ENCODE measurements around the gene ESPNL. TPM values are rescaled to one million over a fixed set of nuclear protein-coding genes. Genes with fewer than 3 reads are reported as not detected.

ESPNL gene
- total RNA-seq, 1 donor, result 1.1 TPM

DNA sequence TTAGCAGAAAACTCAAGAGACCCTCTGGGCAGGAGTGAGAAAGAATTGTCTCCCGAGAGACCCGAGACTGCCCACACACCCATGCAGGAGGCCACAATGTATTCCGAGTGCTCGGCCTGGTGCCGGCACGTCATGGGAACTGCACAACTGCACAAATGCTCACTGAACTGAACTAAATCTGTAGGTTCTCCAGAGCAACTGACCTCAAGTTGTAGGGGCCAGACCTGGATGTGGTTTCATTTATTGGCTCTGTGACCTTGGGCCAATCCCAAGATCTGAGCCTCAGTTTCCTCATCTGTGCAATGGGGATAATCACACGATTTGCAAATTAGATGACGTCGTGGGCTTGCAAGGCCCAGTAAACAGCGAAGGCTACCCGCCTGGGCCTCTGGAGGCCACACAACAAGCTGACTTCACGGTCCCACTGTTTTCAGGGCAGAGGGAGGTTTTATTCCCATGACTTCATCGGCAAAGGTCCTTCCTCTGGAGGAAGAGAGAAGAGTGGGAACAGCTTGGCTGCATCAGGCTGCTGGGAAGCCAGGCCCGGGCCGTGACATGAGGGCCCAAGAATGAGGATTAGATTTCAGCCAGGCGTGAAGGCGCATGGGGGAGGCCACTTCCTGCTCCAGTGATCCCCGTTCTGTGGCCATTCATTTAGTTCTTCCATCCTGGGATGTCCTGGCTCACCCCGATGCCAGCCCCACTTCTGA, 55.1 kb downstream of the ESPNL start:
- no peak for DNase-seq (ENCODE audit: low read depth in 2 of 3, low spot score in 2 of 3)

DNA sequence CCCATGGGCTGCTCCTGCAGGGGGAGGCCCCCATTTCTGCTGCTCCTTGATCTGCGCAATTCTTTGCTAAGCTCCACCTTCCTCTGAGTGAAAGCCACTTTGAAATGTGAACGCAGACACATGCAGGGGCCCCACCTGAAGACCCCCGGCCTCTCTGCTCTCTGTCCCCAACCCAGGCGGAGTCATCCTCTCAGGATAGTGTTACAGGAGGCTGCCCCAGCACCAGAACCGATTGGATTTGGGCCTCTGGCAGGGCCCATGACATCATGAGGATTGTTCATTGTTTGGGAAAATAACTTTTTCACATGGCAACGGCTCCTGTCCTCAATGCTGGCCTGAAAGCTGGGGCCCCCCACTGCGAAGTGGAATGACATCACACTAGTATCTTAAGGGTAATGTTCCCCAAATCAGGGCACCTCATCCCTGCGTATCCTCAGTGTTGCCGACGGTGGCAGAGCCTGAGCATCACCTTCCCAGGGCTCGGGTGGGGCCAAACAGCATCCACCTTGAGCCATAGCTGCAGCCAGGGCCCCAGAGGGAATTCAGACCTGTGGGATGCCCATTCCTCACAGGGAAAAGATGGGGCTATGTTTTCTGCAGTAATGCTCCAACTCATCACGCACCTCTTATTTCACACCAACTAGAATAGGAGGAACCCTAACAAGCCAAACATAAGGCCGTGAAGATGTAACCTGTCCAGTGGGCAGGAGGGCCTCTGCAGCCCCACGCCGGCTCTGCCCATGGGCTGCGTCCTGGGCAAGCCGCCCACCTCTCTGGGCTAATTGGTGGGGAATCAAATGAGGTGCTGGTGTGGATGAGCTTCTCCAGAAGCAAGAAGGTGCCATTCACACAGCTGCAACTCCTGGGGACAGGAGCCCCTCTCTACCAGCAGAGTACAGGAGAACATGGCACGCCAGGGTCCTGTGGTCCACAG, 55.9 kb downstream of the ESPNL start:
- no peak for DNase-seq (ENCODE audit: low read depth in 2 of 3, low spot score in 2 of 3)

DNA sequence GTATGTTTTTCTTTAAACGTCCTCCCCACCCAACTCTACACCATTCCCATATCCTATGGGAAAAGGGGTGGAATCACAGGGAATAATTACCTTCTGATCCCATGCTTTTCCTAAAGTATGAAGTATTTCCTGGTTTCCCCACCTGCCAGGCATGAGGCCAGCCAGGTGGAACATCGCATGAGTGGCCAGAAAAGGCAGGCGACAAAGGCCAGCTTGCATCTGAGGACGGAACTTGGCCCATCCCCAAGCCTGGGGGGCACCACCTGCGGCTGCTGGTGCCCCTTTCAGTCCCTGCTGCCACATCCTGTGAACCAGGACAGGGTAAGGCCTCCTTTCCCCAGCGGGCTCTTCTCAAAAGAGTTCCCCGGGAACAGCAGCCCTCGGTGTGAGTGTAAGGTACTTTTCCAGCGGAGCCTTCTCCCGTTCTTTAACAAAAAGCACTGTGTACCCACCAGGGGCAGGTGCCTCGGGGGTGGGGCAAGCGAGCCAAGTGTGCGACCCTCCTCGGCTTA, 57.4 kb downstream of the ESPNL start:
- DNase-seq (ENCODE audit: low read depth in 2 of 3, low spot score in 2 of 3), result no peak

DNA sequence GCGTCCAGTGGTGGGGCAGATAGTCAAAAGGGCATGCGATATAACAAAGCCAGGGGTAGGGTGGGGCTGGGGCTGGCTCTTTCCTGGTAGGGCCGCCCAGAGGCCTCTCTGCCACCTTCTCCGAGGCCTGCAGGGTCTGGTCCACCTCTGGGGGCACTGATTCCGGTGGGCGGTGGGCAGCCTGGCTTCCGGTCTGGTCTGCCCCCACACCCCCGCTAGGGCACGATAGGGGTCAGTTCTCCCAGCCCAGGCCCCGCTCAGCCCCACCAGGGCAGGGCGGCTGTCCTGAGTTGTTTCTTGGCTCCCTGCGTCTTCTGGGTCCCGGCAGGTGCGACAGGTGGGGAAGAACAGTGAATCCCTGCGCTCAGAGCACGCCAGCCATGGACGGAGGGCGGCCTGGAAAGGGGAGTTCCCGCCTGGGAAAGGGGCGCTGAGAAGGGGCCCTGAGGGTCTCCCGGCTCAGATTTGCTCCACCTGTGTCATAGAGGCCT, 57.9 kb downstream of the ESPNL start:
- DNase-seq (ENCODE audit: low read depth in 2 of 3, low spot score in 2 of 3), result no peak

DNA sequence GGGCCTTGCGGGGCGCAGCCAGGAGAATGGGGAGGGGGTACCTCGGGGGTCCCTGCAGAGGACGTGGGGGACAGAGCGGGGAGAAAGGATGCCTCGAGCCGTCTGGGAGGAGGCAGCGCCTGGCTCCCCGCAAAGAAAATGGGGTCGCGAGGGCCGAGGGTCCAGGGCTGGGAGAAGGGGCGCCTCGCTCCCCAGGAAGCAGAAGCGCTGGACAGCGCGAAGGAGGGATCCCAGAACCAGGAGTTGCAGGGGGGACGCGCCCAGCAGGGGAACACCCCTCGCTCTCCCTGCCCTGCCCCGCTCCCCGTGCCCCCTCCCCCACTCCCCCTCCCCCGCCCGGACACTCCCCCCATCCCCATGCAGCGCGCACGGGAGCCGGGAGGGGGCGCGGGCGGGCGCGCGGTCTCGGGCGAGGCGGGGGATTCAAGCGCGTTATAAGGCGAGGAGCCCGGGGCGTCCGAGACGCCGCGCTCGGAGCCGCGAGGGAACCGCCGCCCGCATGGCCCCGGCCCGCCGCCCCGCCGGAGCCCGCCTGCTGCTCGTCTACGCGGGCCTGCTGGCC, 58.5 kb downstream of the ESPNL start, which contains the start of gene ERFE:
Gene ERFE (plus strand): TSS at position 462 of the 562 bp plus-strand sequence. CDS start 38 bp downstream, at position 500.
- peak in 2 of 3 donors; percentile 50 to 63 for DNase-seq (ENCODE audit: low read depth in 2 of 3, low spot score in 2 of 3)

DNA sequence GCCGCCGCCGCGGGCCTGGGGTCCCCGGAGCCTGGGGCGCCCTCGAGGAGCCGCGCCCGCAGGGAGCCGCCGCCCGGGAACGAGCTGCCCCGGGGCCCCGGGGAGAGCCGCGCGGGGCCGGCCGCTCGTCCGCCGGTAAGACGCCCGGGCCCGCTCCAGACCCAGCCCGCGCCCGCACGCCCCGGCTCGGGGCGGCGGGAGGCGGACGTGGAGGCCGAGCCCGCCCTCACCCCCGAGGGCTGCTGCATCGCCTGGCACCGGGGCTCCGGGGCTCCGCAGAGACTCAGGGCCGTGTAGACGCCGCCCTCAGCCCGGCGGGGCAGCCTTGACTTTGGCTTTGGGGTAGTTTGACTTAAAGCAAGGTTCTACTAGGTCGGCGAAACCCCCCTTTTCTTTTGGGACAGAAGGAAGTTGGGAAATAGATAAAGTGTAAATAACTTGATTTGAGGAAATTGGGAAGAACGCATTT, 59.0 kb downstream of the ESPNL start:
- DNase-seq (ENCODE audit: low read depth in 2 of 3, low spot score in 2 of 3), result no peak

DNA sequence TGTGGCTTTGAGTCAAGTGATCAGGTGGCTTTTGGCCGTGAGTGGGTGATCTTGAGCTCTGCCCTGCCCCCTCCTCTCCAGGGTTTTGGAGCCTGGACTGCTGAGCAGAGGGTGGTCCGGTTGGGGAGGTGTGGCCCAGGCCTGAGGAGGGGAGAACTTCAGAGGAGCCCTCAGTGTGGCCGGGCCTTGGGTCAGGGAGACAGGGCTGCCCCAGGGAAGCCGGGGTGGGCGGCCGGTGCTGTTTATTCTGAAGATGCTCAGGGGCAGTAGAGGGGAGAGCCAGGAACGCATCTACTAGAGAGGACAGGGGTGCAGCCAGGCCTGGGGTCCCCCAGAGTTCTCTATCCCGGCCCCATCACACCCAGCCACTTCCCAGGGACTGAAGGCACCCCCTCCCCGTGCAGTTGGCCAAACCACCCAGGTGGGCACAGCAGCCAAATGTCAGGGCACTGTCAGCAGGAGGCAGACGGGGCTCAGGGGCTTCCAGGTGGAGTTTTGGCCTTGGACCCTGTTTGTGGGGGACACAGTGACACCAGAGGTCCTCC, 59.6 kb downstream of the ESPNL start:
- no peak for DNase-seq (ENCODE audit: low read depth in 2 of 3, low spot score in 2 of 3)

DNA sequence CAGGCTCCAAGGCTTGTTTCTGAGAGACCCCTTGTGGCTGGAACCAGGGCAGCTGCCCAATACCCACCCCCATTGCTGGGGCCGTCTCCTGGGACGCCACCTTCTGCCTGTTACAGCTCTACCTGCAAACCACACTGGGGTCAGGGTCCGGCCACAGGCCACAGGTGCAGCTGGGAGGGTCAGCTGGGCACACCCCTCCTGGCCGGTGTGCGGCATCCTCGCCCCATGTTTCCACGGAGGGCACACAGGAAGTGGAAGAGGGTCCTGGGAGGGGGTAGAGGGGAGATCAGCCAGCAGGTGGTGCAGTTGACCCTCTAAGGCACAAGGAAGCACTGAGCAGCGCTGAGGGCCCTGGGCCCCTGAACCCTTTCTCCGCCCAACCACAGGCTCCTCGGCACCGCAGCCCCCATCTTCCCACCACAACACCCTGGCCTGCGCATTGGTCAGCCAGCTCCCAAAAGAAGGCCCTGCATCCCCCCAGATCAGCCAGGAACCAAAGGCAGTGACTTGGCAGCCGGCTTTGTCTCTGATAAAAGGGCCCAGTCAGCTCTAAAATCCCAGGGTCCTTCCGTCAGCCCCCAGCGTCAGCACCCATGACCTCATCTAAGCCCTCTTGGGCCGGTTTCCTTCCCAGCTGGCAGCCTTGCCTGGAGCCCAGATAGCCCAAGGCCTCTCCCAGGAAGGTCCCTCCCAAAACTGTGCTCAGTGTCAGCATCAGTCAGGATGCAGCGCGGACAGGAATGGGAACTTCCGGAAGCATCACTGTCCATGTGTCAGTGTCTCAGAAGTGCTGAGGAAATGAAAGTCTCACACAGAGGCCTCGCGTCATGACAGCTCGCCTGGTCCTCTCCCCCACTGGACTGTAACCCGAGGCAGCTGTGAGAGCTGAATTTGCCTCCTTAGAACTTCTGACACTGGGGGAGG, 60.3 kb downstream of the ESPNL start:
- DNase-seq (ENCODE audit: low read depth in 2 of 3, low spot score in 2 of 3), result peak in 2 of 3 donors; percentile 40 to 50

DNA sequence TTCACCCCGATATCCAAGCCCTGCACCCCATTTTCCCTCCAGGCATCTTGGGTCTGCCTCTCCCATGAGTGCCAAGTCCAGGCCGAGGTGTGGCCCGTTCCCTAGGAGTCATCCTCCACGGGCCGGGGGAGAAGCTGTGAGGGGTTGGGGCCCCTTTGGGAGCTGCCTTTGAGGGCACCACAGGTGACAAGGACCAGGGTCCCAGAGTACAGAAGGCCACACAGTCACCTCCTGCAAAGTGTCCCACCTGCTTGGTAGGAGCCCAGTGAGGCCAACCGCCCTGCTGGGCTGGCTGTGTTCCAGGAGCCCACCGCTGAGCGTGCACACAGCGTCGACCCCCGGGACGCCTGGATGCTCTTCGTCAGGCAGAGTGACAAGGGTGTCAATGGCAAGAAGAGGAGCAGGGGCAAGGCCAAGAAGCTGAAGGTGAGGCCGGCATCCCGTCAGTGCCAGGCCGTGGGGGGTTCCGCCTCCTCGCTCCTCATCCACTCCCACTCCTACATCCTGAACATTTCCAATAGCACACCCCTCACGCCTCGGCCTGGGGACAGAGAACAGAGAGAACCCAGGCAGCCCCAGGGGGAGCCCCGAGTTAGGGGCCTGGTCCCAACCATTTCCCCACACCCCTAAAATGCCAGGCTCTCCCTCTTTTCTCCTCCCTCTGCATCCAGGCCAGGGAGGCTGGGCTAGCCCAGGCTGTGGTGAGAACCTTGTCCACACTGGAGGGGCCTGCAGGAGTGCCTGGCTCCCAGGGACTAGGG, 61.3 kb downstream of the ESPNL start:
- no peak for DNase-seq (ENCODE audit: low read depth in 2 of 3, low spot score in 2 of 3)

DNA sequence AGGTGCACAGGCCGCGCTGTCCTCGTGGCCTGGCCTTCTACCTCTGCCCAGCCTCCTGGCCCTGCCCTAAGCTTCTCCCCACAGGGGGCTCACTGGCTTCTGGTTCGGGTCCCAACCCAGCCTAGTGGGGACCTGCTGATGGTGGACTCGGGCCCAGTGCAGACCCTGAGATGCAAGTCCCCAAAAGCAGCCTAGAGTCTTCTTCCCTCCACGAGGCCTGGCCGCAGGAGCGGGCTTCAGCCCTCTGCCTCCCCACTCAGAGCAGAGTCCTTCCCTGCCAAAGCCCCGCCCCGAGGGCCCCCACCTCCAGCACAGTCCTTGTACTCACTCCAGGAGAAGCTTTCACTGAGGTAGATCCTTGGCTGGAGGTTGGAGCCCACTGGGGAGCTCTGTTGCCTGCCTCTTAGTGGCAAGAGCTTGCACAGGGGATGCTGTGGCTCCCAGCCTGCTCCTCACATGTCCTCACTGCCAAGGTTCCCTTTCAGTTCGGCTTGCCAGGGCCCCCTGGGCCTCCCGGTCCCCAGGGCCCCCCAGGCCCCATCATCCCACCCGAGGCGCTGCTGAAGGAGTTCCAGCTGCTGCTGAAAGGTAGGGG, 62.2 kb downstream of the ESPNL start:
- no peak for DNase-seq (ENCODE audit: low read depth in 2 of 3, low spot score in 2 of 3)

DNA sequence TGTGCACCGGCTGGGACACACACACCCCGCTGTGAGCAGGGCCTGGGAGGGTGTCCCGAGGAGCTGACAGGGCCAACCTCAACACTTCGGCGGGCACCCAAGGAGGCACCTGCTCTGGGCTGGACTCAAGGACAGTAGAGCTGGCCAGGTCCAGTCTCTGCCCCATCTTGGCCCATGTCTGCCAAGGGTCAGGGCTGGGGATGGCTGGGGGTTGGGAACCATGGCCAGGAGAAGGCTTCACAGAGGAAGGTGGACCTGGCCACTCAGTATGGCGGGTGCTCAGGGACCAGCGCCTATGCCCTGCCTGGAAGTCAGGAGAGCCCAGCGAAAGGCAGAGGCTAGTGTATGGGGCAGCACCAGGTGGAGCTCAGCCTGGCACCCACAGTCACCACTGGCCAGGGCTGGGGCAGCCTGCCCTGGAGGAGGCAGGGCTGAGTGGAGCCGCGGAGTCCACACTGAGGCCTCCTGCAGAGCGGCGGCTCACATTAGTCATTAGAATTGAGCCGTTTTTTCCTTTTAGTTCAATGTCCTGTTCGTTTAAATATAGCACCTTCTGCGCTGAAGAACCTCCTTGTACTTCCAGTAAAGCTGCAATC, 62.8 kb downstream of the ESPNL start:
- DNase-seq (ENCODE audit: low read depth in 2 of 3, low spot score in 2 of 3), result no peak

DNA sequence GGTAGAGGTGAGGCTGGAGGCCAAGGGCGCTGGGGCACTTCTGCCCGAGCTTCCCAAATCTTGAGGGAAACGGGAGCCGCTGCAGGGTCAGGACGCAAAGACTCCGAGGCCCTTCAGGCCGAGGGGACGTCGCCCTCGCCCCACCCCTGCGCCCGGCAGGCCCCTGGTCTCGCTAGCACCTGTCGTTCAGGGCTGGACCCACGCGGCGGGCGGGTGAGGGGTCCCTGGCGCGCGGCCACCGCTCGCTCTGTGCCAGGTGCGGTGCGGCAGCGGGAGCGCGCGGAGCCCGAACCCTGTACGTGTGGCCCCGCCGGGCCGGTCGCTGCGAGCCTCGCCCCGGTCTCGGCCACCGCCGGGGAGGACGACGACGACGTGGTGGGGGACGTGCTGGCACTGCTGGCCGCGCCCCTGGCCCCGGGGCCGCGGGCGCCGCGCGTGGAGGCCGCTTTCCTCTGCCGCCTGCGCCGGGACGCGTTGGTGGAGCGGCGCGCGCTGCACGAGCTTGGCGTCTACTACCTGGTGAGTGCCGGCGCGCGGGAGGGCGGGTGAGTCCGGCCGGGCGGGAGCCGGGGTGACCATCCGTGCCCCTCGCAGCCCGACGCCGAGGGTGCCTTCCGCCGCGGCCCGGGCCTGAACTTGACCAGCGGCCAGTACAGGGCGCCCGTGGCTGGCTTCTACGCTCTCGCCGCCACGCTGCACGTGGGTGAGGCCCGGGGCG, 63.5 kb downstream of the ESPNL start:
- no peak for DNase-seq (ENCODE audit: low read depth in 2 of 3, low spot score in 2 of 3)

DNA sequence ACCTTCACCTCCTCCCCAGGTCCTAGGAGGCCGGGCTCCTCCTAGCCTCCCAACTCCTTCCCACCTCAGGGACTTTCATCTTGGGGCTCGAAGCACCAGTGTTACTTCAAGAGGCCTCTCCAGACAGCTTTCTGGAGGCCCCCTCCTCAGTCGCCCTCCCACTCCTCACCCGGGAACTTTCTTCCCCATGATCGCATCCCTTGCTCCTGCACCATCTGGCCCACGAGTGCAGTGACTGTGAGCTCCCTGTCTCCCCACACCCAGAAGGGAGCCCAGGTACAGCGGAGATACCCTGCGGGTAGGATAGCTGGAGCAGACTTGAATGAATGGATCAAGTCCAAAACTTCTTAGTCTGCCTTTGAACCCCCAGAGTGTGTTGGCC, 64.8 kb downstream of the ESPNL start:
- DNase-seq (ENCODE audit: low read depth in 2 of 3, low spot score in 2 of 3), result no peak

DNA sequence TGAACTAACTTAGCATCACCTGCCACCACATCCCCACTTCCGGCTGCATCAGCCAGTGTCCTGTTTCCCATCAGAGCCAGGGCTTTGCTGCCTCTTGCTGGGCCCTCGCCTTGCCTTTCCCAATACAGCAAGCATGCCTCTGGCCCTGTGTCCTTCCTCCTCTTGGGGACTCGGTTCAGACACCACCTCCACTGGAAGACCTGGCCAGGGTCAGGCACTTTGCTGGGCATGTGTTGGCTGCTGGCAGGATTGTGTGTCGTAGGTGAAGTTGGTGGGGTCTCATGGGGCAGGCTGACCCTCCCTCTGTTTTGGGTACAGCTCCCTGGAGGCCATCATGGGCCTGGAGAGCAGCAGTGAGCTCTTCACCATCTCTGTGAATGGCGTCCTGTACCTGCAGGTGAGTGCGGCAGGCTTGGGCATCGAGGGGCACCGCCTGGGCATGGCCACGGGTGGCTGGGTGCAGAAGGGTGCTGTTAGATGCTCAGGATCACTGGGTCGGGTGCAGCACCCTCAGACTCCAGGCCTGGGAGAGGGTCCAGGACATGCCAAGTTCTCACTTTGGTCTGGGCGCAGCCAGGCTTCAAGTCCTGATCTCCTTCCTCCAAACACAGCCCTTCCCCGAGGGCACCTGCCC, 65.3 kb downstream of the ESPNL start:
- DNase-seq (ENCODE audit: low read depth in 2 of 3, low spot score in 2 of 3), result no peak

DNA sequence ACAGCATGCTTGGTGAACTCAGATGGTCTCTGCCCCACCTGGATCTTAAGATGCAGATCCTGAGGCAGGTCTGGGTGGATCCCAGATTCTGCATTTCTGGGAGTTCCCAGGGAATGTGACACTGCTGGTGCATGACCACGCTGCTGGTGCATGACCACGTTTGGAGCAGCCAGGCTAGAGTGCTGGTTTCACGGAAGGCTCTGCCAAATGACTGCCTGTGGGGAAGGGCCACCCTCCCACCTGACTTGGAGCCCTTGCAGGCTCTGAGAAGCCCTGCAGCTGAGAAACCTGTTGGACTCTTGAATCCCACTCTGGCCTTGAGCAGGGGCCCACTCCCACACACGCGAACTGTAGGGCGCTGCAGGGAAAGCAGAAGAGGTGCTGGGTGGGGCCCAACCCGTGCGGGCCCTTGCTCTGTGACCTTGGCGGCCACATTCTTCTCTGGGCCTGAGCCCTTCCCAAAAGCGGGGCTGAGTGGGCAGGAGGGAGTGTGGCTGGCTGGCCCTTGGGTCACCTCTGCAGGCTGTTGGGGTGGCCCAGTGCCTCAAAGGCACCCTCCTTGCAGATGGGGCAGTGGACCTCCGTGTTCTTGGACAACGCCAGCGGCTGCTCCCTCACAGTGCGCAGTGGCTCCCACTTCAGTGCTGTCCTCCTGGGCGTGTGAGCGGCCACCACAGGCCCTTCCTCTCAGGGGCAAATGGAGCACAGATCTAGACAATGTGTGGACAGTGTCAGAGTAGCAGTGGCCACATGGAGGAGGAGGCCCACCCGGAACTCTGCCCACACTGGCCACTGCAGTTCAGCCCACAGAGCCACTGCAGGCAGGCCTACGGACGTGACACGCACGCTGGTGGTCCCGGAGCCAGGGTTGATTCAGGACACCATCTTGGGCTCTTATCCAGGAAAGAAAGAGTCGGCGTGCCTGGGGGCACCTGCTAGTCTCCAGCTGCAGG, 66.5 kb downstream of the ESPNL start:
- DNase-seq (ENCODE audit: low read depth in 2 of 3, low spot score in 2 of 3), result no peak

DNA sequence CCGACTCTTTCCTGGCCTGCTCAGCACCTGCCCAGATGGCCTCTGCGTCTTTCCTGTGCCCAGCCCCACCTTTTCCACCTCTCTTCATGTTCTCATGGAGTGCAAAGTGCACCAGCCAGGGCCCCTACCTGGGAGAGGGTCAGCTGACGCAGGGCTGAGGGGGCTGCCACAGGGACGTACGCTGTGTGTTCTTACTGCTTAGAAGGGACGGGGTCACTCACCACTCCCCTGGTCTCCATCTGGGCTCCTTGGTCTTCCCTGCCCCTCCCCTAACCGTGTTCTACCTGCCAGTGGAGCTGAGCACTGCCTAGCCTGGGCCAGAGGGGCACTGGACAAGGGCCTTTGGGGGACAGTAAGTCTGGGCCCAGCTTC, 67.2 kb downstream of the ESPNL start:
- no peak for DNase-seq (ENCODE audit: low read depth in 2 of 3, low spot score in 2 of 3)
